Testis (tissue), 3 donors: Measurements from ENCODE around the gene CADM1. TPM values are rescaled to one million over a fixed set of nuclear protein-coding genes. Genes with fewer than 3 reads are reported as not detected.

Experiments used
- DNase-seq: peaks from one replicate; pipeline ENCODE4 v3.0.0-alpha.2; 2019
- H3K27ac ChIP-seq, 2 donors: fragments of 200-600 bp; sonication (generic); one replicate each; pipeline ENCODE4 v1.5.1; 2019
- H3K27me3 ChIP-seq: fragments of 200-600 bp; sonication (generic); one replicate; pipeline ENCODE4 v1.5.1; 2019
- H3K36me3 ChIP-seq: fragments of 200-600 bp; sonication (generic); one replicate; pipeline ENCODE4 v1.5.1; 2017; ENCODE audit warnings: low read depth; ENCODE audit errors: missing control alignments
- H3K4me1 ChIP-seq: fragments of 200-600 bp; sonication (generic); one replicate; pipeline ENCODE4 v1.5.1; 2019
- H3K4me3 ChIP-seq, 2 donors: fragments of 200-600 bp; sonication (generic); one replicate each; pipeline ENCODE4 v1.5.1; 2017 to 2019
- H3K9me3 ChIP-seq: fragments of 200-600 bp; sonication (generic); one replicate; pipeline ENCODE4 v1.5.1; 2017
- POLR2A ChIP-seq: fragments of 450-650 bp; IDR thresholded peaks from one replicate; pipeline ENCODE4 v1.6.1; 2017; ENCODE audit warnings: antibody characterized with exemption, mild to moderate bottlenecking, moderate library complexity
- WGBS, 2 donors: methylation state at CpG; one replicate each; pipeline ENCODE4 v1.1.5; 2018; 5-methylcytosine and 5-hydroxymethylcytosine counted together
- intact Hi-C: fragments of 100-400 bp; cut with DNase I; formaldehyde crosslinking; loops from one replicate; pipeline ENCODE4 v1.15.1; 2023; ENCODE audit warnings: low total_unique reads
- polyA plus RNA-seq: library from polyadenylated mRNA; stranded (reverse); fragments of 350-450 nt; fragmentation: Illumina TruSeq; extraction: RNeasy Lipid Tissue Mini Kit (QIAGEN cat#74804); gene quantifications from one replicate; pipeline ENCODE4 v1.2.3, GENCODE V29; 2014; ENCODE audit warnings: low read depth, low replicate concordance; ENCODE audit not compliant: insufficient read depth
- total RNA-seq, 2 donors: library from RNA; depleted of rRNA; stranded (reverse); fragments of >200 nt; gene quantifications; one replicate each; pipeline ENCODE4 v1.2.3, GENCODE V29; 2016
- TF ChIP-seq, protein P1 (sequence below), 3 experiments: fragments of 450-650 bp in 2 of 3; fragments of 200-600 bp in 1 of 3; sonication (generic) in 1 of 3; IDR thresholded peaks; one replicate each; pipeline ENCODE4 v1.5.1; 2016 to 2019; ENCODE audit warnings: antibody characterized with exemption in 3 of 3, mild to moderate bottlenecking in 2 of 3, moderate library complexity in 1 of 3

Gene CADM1
- total and polyA plus RNA-seq, 3 donors from 2014 or later = 135 to 230 (median 216) TPM

DNA sequence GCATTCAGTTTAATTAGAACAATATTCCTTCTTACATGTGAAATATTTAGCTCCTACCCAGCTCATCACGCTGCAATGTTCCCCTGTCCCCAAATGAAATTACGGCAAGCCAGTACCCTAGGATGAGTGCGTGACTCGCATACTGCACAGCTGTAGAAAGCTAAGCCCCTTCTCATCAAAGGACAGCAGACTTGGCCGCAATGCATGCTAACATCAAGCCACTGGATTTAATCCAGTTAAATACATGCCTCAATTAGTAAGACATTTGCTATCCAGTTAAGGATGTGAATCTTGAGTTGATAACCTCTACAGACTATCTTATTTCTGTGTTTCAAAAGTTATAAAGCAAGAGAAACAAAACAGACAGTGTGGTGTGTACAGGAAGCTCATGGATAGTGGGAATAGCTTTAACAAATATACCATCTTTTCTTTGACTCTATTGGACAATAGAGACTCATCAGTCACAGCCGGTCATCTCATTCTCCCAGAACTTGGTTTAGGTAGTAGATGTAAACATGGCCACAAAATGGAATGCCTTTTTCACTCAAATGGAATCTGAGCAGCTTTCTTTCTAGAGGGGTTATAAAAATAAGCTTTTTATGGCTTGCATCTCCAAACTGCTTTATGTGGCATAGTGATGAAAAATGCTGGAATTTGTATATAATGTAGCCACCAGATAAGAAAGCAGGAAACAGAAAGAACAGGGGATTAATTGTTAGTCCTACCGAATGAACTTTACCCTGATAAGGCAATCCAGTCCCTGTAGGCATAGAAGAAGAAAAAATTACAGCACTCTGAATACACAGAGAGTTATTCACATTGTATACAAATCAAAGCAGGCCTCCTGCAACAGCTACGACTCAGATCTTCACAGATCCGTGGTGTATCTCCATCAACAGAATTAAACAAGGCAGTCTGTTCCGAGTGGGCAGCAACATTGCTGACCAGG is 224.1 kb downstream of the CADM1 start:
- DNase-seq = peak; percentile 62
- H3K4me1 ChIP-seq = peaks cover 10% of the 10 kb centered on the region
- H3K36me3 ChIP-seq = no peaks in the 10 kb centered on the region
- H3K9me3 ChIP-seq = no peaks in the 10 kb centered on the region
- H3K27ac ChIP-seq = peak overlapping the region in 1 of 2 donors; percentile 4
- intact Hi-C loops = no loop called here
- H3K27me3 ChIP-seq = no peaks in the 10 kb centered on the region
- H3K4me3 ChIP-seq = no peak overlapping the region
- no peak for TF ChIP-seq POLR2A
- TF ChIP-seq, protein P1, sequence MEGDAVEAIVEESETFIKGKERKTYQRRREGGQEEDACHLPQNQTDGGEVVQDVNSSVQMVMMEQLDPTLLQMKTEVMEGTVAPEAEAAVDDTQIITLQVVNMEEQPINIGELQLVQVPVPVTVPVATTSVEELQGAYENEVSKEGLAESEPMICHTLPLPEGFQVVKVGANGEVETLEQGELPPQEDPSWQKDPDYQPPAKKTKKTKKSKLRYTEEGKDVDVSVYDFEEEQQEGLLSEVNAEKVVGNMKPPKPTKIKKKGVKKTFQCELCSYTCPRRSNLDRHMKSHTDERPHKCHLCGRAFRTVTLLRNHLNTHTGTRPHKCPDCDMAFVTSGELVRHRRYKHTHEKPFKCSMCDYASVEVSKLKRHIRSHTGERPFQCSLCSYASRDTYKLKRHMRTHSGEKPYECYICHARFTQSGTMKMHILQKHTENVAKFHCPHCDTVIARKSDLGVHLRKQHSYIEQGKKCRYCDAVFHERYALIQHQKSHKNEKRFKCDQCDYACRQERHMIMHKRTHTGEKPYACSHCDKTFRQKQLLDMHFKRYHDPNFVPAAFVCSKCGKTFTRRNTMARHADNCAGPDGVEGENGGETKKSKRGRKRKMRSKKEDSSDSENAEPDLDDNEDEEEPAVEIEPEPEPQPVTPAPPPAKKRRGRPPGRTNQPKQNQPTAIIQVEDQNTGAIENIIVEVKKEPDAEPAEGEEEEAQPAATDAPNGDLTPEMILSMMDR (IDR thresholded peaks at IDR 0.05) = no peak
- 70 to 85% methylated on average over 10 of the region's 10 CpGs for WGBS, 2 donors

DNA sequence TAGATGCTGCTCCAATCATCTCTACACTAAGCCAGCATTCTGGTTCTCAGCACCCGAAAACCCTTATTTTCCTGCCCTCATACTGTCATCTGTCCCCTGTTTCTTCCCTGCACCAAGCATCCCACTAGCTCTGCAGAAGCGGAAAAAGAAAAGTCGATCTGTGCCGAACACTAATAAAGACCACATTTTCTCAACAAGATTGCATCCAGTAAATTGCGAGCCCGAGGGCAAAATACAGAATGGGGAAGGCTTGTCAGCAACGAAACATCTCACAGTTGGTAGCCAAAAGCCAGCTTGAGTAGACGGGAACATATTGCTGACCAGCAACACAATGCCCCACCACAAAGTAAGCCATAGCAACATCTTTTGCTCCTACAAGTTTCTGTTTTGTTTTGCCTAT is 227.4 kb downstream of the CADM1 start:
- TF ChIP-seq POLR2A = no peak
- TF ChIP-seq, protein P1 (IDR thresholded peaks at IDR 0.05) = no peak
- no peak overlapping the region for H3K27ac ChIP-seq
- intact Hi-C loops = no loop called here
- H3K27me3 ChIP-seq = no peaks in the 10 kb centered on the region
- DNase-seq = no peak
- H3K9me3 ChIP-seq = no peaks in the 10 kb centered on the region
- WGBS, 2 donors = 92 to 96% methylated on average over 8 of the region's 8 CpGs
- peaks cover 10% of the 10 kb centered on the region for H3K4me1 ChIP-seq
- no peaks in the 10 kb centered on the region for H3K36me3 ChIP-seq
- H3K4me3 ChIP-seq = no peak overlapping the region

DNA sequence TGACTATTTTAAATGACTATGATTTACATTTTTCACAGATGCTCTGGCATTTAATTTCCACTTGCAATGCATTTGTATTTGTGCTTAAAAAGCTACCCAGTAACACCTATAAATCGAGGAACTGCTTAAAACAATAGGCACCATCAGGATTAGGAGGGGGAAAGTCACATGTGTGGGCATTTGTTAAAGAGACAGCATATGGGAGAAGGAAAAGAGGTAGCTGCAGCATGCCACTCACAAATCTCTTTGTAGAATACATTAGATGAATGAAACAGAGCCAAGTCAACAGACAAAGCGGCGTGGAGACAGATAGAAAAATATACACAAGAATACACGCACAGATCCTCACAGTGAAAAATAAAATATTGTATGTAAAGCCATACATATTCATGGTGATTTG is 228.0 kb downstream of the CADM1 start:
- Histone ChIP-seq H3K27me3 (no peaks in the 10 kb centered on the region), H3K9me3 (no peaks in the 10 kb centered on the region), H3K4me1 (peaks cover 10% of the 10 kb centered on the region), H3K36me3 (no peaks in the 10 kb centered on the region), H3K4me3 (no peak overlapping the region), H3K27ac (no peak overlapping the region)
- intact Hi-C loops = no loop called here
- TF ChIP-seq, protein P1 (IDR thresholded peaks at IDR 0.05) = no peak
- TF ChIP-seq POLR2A = no peak
- DNase-seq = no peak
- 86 to 90% methylated on average over 4 of the region's 4 CpGs for WGBS, 2 donors

DNA sequence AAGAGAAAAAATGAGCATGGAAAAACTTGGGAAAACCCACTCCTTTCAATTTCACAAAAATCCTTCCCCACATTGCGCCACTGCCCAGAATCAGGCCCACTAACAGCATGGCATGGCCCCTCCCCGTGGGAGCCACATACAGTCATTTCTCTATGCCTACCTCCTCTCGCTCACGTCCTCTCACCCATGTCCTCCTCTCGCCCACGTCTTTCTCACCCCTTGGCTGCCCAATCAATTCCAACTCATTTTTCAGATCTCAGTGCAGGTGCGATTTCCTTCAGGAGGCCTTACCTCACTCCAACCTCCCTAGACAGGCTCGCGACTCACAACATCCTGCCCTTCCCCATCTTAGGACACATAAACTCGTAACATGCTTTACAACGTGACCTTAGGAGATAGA is 229.2 kb downstream of the CADM1 start:
- Histone ChIP-seq H3K27me3 (no peaks in the 10 kb centered on the region), H3K27ac (no peak overlapping the region), H3K36me3 (no peaks in the 10 kb centered on the region), H3K4me1 (peaks cover 10% of the 10 kb centered on the region), H3K9me3 (no peaks in the 10 kb centered on the region), H3K4me3 (no peak overlapping the region)
- intact Hi-C loops = no loop called here
- DNase-seq = no peak
- 91 to 92% methylated on average over 11 of the region's 11 CpGs for WGBS, 2 donors
- no peak for TF ChIP-seq POLR2A
- TF ChIP-seq, protein P1 (IDR thresholded peaks at IDR 0.05) = no peak

DNA sequence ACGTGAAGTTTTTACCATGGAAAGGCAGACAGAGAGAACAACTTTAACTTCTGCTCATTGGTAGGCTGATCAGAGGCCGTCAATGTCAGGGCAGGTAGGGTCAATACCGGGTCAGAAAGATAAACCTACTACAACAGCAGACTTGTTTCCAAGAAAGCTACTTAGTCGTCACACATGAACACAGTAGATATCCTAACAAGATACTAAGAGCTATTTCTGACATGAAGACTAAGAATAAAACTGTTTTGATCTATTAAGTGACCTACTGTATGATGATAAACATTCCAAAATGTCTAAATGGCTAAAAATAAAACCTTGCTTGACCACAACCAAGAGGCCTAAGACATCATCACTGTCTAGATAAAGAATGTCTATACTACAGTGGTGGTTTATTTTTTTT is 231.3 kb downstream of the CADM1 start:
- Histone ChIP-seq H3K9me3 (no peaks in the 10 kb centered on the region), H3K27me3 (no peaks in the 10 kb centered on the region), H3K36me3 (no peaks in the 10 kb centered on the region), H3K4me3 (no peak overlapping the region), H3K27ac (no peak overlapping the region), H3K4me1 (no peaks in the 10 kb centered on the region)
- WGBS, 2 donors = 70 to 75% methylated on average over 4 of the region's 4 CpGs
- intact Hi-C loops = no loop called here
- no peak for TF ChIP-seq POLR2A
- TF ChIP-seq, protein P1 (IDR thresholded peaks at IDR 0.05) = no peak
- DNase-seq = no peak
